ENCODE results near the gene CCDC60. TPM values are rescaled to one million over a fixed set of nuclear protein-coding genes. Genes with fewer than 3 reads are reported as not detected.

CCDC60 gene
- total and polyA plus RNA-seq, 8 donors, result 4.1 TPM; not detected in 7

DNA sequence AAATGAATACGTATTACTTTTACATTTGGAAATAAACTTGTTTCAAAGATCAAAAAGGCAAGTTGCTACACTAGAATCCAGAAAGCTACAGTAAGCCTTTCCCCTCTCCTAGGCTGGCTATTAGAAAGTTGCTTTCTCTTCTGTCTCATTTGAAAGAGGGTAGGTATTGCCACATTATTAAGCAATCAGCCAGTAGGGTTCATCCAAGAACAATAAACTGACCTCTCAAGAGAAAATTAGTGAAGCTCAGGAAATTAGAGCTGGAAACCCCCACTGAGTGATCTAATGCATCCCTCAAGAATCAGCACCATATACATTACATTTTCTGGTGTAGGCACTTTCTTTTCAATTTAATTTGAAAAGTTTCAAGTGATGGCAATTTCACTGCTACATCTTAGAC, 254.6 kb downstream of the CCDC60 start:
- H3K9me3 ChIP-seq, result no peaks in the 10 kb centered on the region
- peaks cover 0 to 27% (median 15%) of the 10 kb centered on the region in 3 donors for H3K27me3 ChIP-seq
- H3K36me3 ChIP-seq, result no peaks in the 10 kb centered on the region
- intact Hi-C loops (cut with DNase I; ENCODE audit: low total_unique reads), result no loop called here
- no peak overlapping the region for H3K4me3 ChIP-seq
- H3K4me1 ChIP-seq, result peaks cover 0 to 8% (median 1%) of the 10 kb centered on the region in 4 donors
- 56 to 80% (median 72%) methylated on average over 1 of the region's 1 CpG for WGBS, 5 donors
- DNase-seq, result peak in 1 of 2 donors; percentile 5
- TF ChIP-seq, protein P1, sequence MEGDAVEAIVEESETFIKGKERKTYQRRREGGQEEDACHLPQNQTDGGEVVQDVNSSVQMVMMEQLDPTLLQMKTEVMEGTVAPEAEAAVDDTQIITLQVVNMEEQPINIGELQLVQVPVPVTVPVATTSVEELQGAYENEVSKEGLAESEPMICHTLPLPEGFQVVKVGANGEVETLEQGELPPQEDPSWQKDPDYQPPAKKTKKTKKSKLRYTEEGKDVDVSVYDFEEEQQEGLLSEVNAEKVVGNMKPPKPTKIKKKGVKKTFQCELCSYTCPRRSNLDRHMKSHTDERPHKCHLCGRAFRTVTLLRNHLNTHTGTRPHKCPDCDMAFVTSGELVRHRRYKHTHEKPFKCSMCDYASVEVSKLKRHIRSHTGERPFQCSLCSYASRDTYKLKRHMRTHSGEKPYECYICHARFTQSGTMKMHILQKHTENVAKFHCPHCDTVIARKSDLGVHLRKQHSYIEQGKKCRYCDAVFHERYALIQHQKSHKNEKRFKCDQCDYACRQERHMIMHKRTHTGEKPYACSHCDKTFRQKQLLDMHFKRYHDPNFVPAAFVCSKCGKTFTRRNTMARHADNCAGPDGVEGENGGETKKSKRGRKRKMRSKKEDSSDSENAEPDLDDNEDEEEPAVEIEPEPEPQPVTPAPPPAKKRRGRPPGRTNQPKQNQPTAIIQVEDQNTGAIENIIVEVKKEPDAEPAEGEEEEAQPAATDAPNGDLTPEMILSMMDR (IDR thresholded peaks at IDR 0.05), result no peak
- TF ChIP-seq EP300 (IDR thresholded peaks at IDR 0.05) (no peak), POLR2AphosphoS5 (IDR thresholded peaks at IDR 0.05) (no peak), POLR2A (IDR thresholded peaks at IDR 0.05) (no peak)
- no peak overlapping the region for H3K27ac ChIP-seq

DNA sequence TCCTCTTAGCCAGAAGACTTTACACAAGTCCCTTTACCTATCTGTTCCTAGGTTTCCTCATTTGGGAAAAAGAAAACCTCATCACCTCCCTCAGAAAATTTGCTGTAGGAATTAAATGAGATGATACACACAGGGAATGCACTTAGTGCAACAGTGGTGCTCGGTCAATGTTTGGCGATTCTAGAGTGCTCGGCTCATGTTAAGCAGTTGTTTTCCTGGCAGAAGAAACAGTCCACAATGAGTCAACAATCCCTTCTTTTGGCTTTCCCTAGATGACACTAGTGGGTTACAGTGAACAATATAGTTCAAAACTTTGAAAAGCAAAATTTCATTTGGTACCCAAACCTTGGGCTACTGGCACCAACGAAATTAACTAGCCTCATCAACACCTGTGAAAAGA, 255.1 kb downstream of the CCDC60 start:
- H3K4me1 ChIP-seq, result peaks cover 0 to 13% (median 4%) of the 10 kb centered on the region in 4 donors
- H3K27ac ChIP-seq, result no peak overlapping the region
- WGBS, 5 donors, result 70 to 85% (median 79%) methylated on average over 4 of the region's 4 CpGs
- TF ChIP-seq, protein P1 (IDR thresholded peaks at IDR 0.05), result no peak
- TF ChIP-seq POLR2AphosphoS5 (IDR thresholded peaks at IDR 0.05), result no peak
- intact Hi-C loops (cut with DNase I; ENCODE audit: low total_unique reads), result no loop called here
- H3K9me3 ChIP-seq, result no peaks in the 10 kb centered on the region
- H3K36me3 ChIP-seq, result no peaks in the 10 kb centered on the region
- peaks cover 0 to 32% (median 20%) of the 10 kb centered on the region in 3 donors for H3K27me3 ChIP-seq
- no peak overlapping the region for H3K4me3 ChIP-seq
- no peak for DNase-seq

Other genes with a start within 250 kb of the CCDC60 start
- gene HSPB8, start 155.8 kb upstream of the CCDC60 start, total RNA-seq, result 100 to 1,000 TPM in 1 of 5 donors, 10 to 100 TPM in 4; 17.3 to 253 (median 67.5) TPM
- gene HSPB8, start 155.8 kb upstream of the CCDC60 start, polyA plus RNA-seq, result 100 to 1,000 TPM in 1 of 3 donors, 10 to 100 TPM in 2; 20.9 to 116 (median 22.7) TPM

Data from stomach (tissue), 9 donors.